D341Med (cell line): ENCODE results near the gene SEC61A1.

Experiments
- DNase-seq: peaks from one replicate; pipeline ENCODE4 v3.0.0; 2012; ENCODE audit warnings: low spot score

The SEC61A1 gene

GRCh38 chr3:128113817-128114794 lies 61.9 kb downstream of the SEC61A1 start:
- no peak for DNase-seq
